Transverse colon (tissue), 4 donors: Measurements from ENCODE around the gene E2F2. TPM values are rescaled to one million over a fixed set of nuclear protein-coding genes. Genes with fewer than 3 reads are reported as not detected.

Experiments
- DNase-seq: peaks from one replicate; pipeline ENCODE4 v3.0.0-alpha.2; 2019
- H3K27ac ChIP-seq, 4 donors: fragments of 200-600 bp; sonication (generic); 2 replicates each; pipeline ENCODE4 v1.5.1; 2016 to 2018; ENCODE audit warnings: inconsistent platforms in 4 of 4
- H3K27me3 ChIP-seq: fragments of 200-600 bp; sonication (generic); 2 replicates; pipeline ENCODE4 v1.5.1; 2017; ENCODE audit warnings: inconsistent platforms
- H3K36me3 ChIP-seq, 4 donors: fragments of 200-600 bp; sonication (generic); 2 replicates each; pipeline ENCODE4 v1.5.1; 2017 to 2019; ENCODE audit warnings: inconsistent platforms in 4 of 4
- H3K4me1 ChIP-seq, 4 donors: fragments of 200-600 bp; sonication (generic); 2 replicates each; pipeline ENCODE4 v1.5.1; 2017 to 2020; ENCODE audit warnings: inconsistent platforms in 4 of 4
- H3K4me3 ChIP-seq, 4 donors: fragments of 200-600 bp; sonication (generic); 1 replicate in 1 of 4; 2 replicates in 3 of 4; pipeline versions ENCODE4 v1.5.1 to v1.6.1; 2017 to 2019; ENCODE audit warnings: inconsistent platforms in 4 of 4
- H3K9me3 ChIP-seq, 2 donors: fragments of 200-600 bp; sonication (generic); 2 replicates each; pipeline ENCODE4 v1.5.1; 2017 to 2019; ENCODE audit warnings: inconsistent platforms in 2 of 2
- CTCF ChIP-seq, 5 experiments: fragments of 200-600 bp in 3 of 5; fragments of 450-650 bp in 2 of 5; sonication (generic) in 3 of 5; IDR thresholded peaks; 1 replicate in 2 of 5; 2 replicates in 3 of 5; pipeline ENCODE4 v1.5.1; 2016 to 2017; ENCODE audit warnings: antibody characterized with exemption in 5 of 5, inconsistent platforms in 3 of 5, mild to moderate bottlenecking in 2 of 5, moderate library complexity in 1 of 5
- EP300 ChIP-seq: sonication (generic); formaldehyde crosslinking; IDR thresholded peaks from one replicate; pipeline ENCODE4 v1.6.1; 2017; ENCODE audit warnings: antibody characterized with exemption, low read depth
- POLR2A ChIP-seq: fragments of 450-650 bp; IDR thresholded peaks from one replicate; pipeline ENCODE4 v1.6.1; 2016; ENCODE audit warnings: antibody characterized with exemption, mild to moderate bottlenecking, moderate library complexity
- POLR2AphosphoS5 ChIP-seq, 3 donors: sonication (generic); formaldehyde crosslinking; IDR thresholded peaks; one replicate each; pipeline ENCODE4 v1.6.1; 2016; ENCODE audit warnings: antibody characterized with exemption in 3 of 3
- WGBS, 2 donors: methylation state at CpG; one replicate each; pipeline ENCODE4 v1.1.5; 2018; ENCODE audit warnings: low coverage in 1 of 2; 5-methylcytosine and 5-hydroxymethylcytosine counted together
- in situ Hi-C, 4 donors: fragments of 200-750 bp; cut with MboI; loops; one replicate each; pipeline versions ENCODE4 v1.15.0 to v1.15.1; 2017; ENCODE audit warnings: low sequenced_read_pairs in 3 of 4, low pct_ligation_motif_present in 1 of 4, low pct_unique_long_range_greater_than_20kb in 1 of 4
- intact Hi-C: fragments of 100-400 bp; cut with DNase I; formaldehyde crosslinking; loops from one replicate; pipeline ENCODE4 v1.15.1; 2023; ENCODE audit warnings: low total_unique reads
- total RNA-seq, 4 donors: library from RNA; depleted of rRNA; stranded (reverse); fragments of >200 nt; gene quantifications; one replicate each; pipeline ENCODE4 v1.1.0, GENCODE V29; 2016

The E2F2 gene
- total RNA-seq, 4 donors from 2014 or later: 6.7 to 11.6 (median 8.9) TPM

- H3K4me3 ChIP-seq: no peak overlapping the region
- no peak overlapping the region for H3K27ac ChIP-seq
- H3K4me1 ChIP-seq: peaks cover 6 to 29% (median 22%) of the 10 kb centered on the region in 4 donors
- intact Hi-C loops: no loop called here
- TF ChIP-seq POLR2AphosphoS5 (IDR thresholded peaks at IDR 0.05) (no peak), POLR2A (no peak), EP300 (no peak), CTCF (IDR thresholded peaks at IDR 0.05) (no peak)
- in situ Hi-C loops: no loop called here
- no peak for DNase-seq
- no peaks in the 10 kb centered on the region for H3K27me3 ChIP-seq
- no peaks in the 10 kb centered on the region for H3K9me3 ChIP-seq
- H3K36me3 ChIP-seq: no peaks in the 10 kb centered on the region
- WGBS, 2 donors: 61 to 80% methylated on average over 4 of the region's 4 CpGs
Observed at GRCh38 chr1:23573574-23574182, 42.6 kb upstream of the E2F2 start.

DNA sequence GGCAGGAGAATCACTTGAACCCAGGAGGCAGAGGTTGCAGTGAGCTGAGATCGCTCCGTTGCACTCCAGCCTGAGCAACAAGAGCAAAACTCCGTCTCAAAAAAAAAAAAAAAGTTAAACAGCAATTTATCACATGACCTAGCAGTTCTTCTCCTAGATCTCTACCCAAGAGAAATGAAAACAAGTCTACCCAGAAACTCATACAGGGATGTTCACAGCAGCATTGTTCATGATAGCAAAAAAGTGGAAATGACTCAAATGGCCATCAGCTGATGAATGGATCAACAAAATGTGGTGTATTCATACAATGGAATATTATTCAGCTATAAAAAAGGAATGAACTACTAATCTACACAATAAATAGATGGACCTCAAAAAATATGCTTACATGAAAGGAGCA is 40.4 kb upstream of the E2F2 start:
- in situ Hi-C loops (no loop called here), intact Hi-C loops (no loop called here)
- 80% methylated on average over 3 of the region's 3 CpGs; no CpG with 5 or more reads in 1 of the 2 donors for WGBS, 2 donors
- TF ChIP-seq CTCF (IDR thresholded peaks at IDR 0.05) (no peak), EP300 (no peak), POLR2AphosphoS5 (IDR thresholded peaks at IDR 0.05) (no peak), POLR2A (no peak)
- Histone ChIP-seq H3K36me3 (no peaks in the 10 kb centered on the region), H3K27me3 (peaks cover 3% of the 10 kb centered on the region), H3K9me3 (no peaks in the 10 kb centered on the region), H3K4me3 (no peak overlapping the region), H3K27ac (no peak overlapping the region), H3K4me1 (peaks cover 8 to 22% (median 14%) of the 10 kb centered on the region in 4 donors)
- no peak for DNase-seq

DNA sequence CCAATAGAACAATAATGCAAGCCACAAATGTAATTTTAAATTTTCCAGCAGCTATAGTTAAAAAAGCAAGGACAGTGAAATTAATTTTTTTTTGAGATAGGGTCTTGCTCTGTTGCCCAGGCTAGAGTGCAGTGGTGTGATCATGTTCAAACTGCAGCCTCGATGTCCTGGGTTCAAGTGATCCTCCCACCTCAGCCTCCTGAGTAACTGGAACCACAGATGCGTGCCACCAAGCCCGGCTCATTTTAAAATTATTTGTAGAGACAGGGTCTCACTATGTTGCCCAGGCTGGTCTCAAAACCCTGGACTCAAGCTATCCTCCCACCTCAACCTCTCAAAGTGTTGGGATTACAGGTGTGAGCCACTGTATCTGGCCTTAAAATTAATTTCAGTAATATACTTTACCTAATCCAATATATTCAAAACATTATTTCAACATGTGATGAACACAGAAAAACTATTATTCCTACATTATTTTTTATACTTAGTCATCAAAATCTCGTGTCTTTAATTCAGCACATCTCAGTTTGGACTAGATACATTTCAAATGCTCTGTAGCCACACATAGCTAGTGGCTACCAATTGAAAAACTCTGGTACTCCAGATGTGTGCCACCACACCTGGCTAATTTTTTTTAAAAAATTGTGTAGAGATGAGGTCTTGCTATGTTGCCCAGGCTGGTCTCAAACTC is 39.1 kb upstream of the E2F2 start:
- Histone ChIP-seq H3K9me3 (no peaks in the 10 kb centered on the region), H3K4me1 (peaks cover 5 to 18% (median 13%) of the 10 kb centered on the region in 4 donors), H3K27ac (no peak overlapping the region), H3K36me3 (no peaks in the 10 kb centered on the region), H3K4me3 (no peak overlapping the region), H3K27me3 (peaks cover 3% of the 10 kb centered on the region)
- in situ Hi-C loops (no loop called here), intact Hi-C loops (no loop called here)
- DNase-seq: no peak
- TF ChIP-seq POLR2AphosphoS5 (IDR thresholded peaks at IDR 0.05): no peak
- no peak for TF ChIP-seq POLR2A
- no peak for TF ChIP-seq EP300
- no peak for TF ChIP-seq CTCF (IDR thresholded peaks at IDR 0.05)
- 83 to 92% methylated on average over 1 to 4 of the region's 4 CpGs for WGBS, 2 donors

GRCh38 chr1:23568608-23569383 is 37.8 kb upstream of the E2F2 start:
- Histone ChIP-seq H3K4me3 (peak overlapping the region; percentile 50 to 66 (median 54)), H3K4me1 (peaks cover 11 to 30% (median 25%) of the 10 kb centered on the region in 4 donors), H3K36me3 (no peaks in the 10 kb centered on the region), H3K27me3 (peaks cover 3% of the 10 kb centered on the region), H3K9me3 (no peaks in the 10 kb centered on the region), H3K27ac (peak overlapping the region; percentile 73 to 84 (median 76))
- intact Hi-C loops (no loop called here), in situ Hi-C loops (no loop called here)
- WGBS, 2 donors: 33 to 42% methylated on average over 7 to 16 of the region's 16 CpGs
- TF ChIP-seq EP300: no peak
- DNase-seq: no peak
